ENCODE results near the gene FGFRL1. TPM values are rescaled to one million over a fixed set of nuclear protein-coding genes. Genes with fewer than 3 reads are reported as not detected.
A peak's percentile ranks its signal among the peaks of the same experiment; 100 is the strongest.

Gene FGFRL1
- total and polyA plus RNA-seq, 2 of the 13 experiments (the other 11 are each of a cell fraction or from before 2014, with no cell fraction given), result 19.1 to 30.6 TPM

GRCh38 chr4:993111-994029 lies 18.1 kb upstream of the FGFRL1 start, which contains the start of gene SLC26A1 (continued):
- peak; percentile 57; the same call in 1 of the 2 replicates for TF ChIP-seq ZNF563 (CRISPR knock-in tag; IDR thresholded peaks at IDR 0.05)
- TF ChIP-seq MXD4 (CRISPR knock-in tag; IDR thresholded peaks at IDR 0.05), result peak; percentile 74; the same call in 1 of the 2 replicates
- no peak for TF ChIP-seq ZNF354B (CRISPR knock-in tag; IDR thresholded peaks at IDR 0.05)
- no peak for TF ChIP-seq ZNF24 (IDR thresholded peaks at IDR 0.05)
- TF ChIP-seq XRCC5 (optimal IDR thresholded peaks at IDR 0.05; ENCODE audit: low read length), result no peak
- peak; percentile 39; the same call in 1 of the 2 replicates for TF ChIP-seq RFX5 (IDR thresholded peaks at IDR 0.05; ENCODE audit: low read depth, low read length)
- no peak for TF ChIP-seq KDM6A (CRISPR knock-in tag; IDR thresholded peaks at IDR 0.05; ENCODE audit: low read depth)
- no peak for TF ChIP-seq NR0B2 (CRISPR knock-in tag; IDR thresholded peaks at IDR 0.05)
- TF ChIP-seq MTF1 (CRISPR knock-in tag; IDR thresholded peaks at IDR 0.05), result no peak
- TF ChIP-seq ZNF367 (CRISPR knock-in tag; IDR thresholded peaks at IDR 0.05; ENCODE audit: borderline replicate concordance), result no peak
- no peak for TF ChIP-seq ZNF577 (CRISPR knock-in tag; IDR thresholded peaks at IDR 0.05; ENCODE audit: borderline replicate concordance, low read depth)
- TF ChIP-seq ATF7 (IDR thresholded peaks at IDR 0.05), result no peak
- no peak for TF ChIP-seq ATF7 (CRISPR knock-in tag; IDR thresholded peaks at IDR 0.05)
- no peak for TF ChIP-seq IRF1 (CRISPR knock-in tag; IDR thresholded peaks at IDR 0.05; ENCODE audit: low read depth)
- no peak for TF ChIP-seq ZNF180 (CRISPR knock-in tag; IDR thresholded peaks at IDR 0.05; ENCODE audit: borderline replicate concordance, low read depth)
- TF ChIP-seq HNRNPH1 (optimal IDR thresholded peaks at IDR 0.05; ENCODE audit: low read depth, low read length), result no peak
- TF ChIP-seq KLF16 (CRISPR knock-in tag; IDR thresholded peaks at IDR 0.05), result no peak; a peak in 1 of 4 replicates
- peak; percentile 10; the same call in 1 of the 2 replicates for TF ChIP-seq ARID5B (CRISPR knock-in tag; IDR thresholded peaks at IDR 0.05)
- TF ChIP-seq KDM4B (CRISPR knock-in tag; IDR thresholded peaks at IDR 0.05), result no peak
- peak; percentile 45; the same call in 1 of the 2 replicates for TF ChIP-seq ZBTB7B (CRISPR knock-in tag; IDR thresholded peaks at IDR 0.05)
- no peak; the same call in 1 of the 2 replicates for TF ChIP-seq ZNF691 (CRISPR knock-in tag; IDR thresholded peaks at IDR 0.05; ENCODE audit: borderline replicate concordance, low read depth)
- TF ChIP-seq SPEN (CRISPR knock-in tag; IDR thresholded peaks at IDR 0.05; ENCODE audit: low read depth), result no peak

Measured in HepG2 (cell line).